Transverse colon (tissue), 3 donors: Measurements from ENCODE around the gene CYP21A2.

Source experiments
- POLR2A ChIP-seq: fragments of 450-650 bp; IDR thresholded peaks from one replicate; pipeline ENCODE4 v1.6.1; 2016; ENCODE audit warnings: antibody characterized with exemption, mild to moderate bottlenecking, moderate library complexity
- POLR2AphosphoS5 ChIP-seq, 3 donors: sonication (generic); formaldehyde crosslinking; IDR thresholded peaks; one replicate each; pipeline ENCODE4 v1.6.1; 2016; ENCODE audit warnings: antibody characterized with exemption in 3 of 3

GRCh38 chr6:32047855-32048766, 9.9 kb downstream of the CYP21A2 start:
- no peak for TF ChIP-seq POLR2A
- TF ChIP-seq POLR2AphosphoS5 (IDR thresholded peaks at IDR 0.05), result no peak
